B cell (primary cell): Measurements from ENCODE around the gene CBFB. TPM values are rescaled to one million over a fixed set of nuclear protein-coding genes. Genes with fewer than 3 reads are reported as not detected.
A peak's percentile ranks its signal among the peaks of the same experiment; 100 is the strongest.

ENCODE experiments used
- ATAC-seq: fragments of 200-7000 bp; cut with Tn5 transposase; one replicate; pipeline ENCODE4 v1.10.0; 2021; ENCODE audit warnings: low read depth, mild to moderate bottlenecking, moderate number of reproducible peaks, moderate library complexity
- CTCF ChIA-PET: fragments of 350-600 bp; sonication (Branson Sonifier 250); formaldehyde crosslinking; loops from one replicate; lab custom pipeline; 2021; ENCODE audit warnings: antibody characterized with exemption, inconsistent platforms; lab: Charles Lee
- POLR2A ChIA-PET: fragments of 350-600 bp; sonication (Branson Sonifier 250); formaldehyde crosslinking; loops from one replicate; lab custom pipeline; 2021; ENCODE audit warnings: antibody characterized with exemption; lab: Charles Lee
- DNase-seq: peaks from one replicate; pipeline ENCODE4 v3.0.0; 2013
- H2AFZ ChIP-seq: 2 replicates; pipeline ENCODE4 v1.6.1; 2012; ENCODE audit warnings: mild to moderate bottlenecking, low read depth, low read length; ENCODE audit not compliant: insufficient read depth, poor library complexity, severe bottlenecking
- H3K27ac ChIP-seq, 2 donors: 1 replicate in 1 of 2; 2 replicates in 1 of 2; pipeline ENCODE4 v1.5.1; 2012 to 2013; ENCODE audit warnings: low read length in 2 of 2, mild to moderate bottlenecking in 2 of 2, moderate library complexity in 1 of 2
- H3K27me3 ChIP-seq, 4 experiments: fragments of 200-600 bp in 1 of 4; sonication (generic) in 1 of 4; replicated peaks in 1 of 4; 1 replicate in 2 of 4; 2 replicates in 2 of 4; pipeline versions ENCODE4 v1.6.1 to v1.7.0; 2013 to 2016; ENCODE audit warnings: low read length in 3 of 4, mild to moderate bottlenecking in 2 of 4, mixed read lengths in 1 of 4, moderate library complexity in 1 of 4; ENCODE audit not compliant: insufficient read depth in 4 of 4, control insufficient read depth in 3 of 4; ENCODE audit errors: control extremely low read depth in 1 of 4
- H3K36me3 ChIP-seq, 2 experiments: replicated peaks in 1 of 2; 1 replicate in 1 of 2; 2 replicates in 1 of 2; pipeline versions ENCODE4 v1.6.1 to v1.7.1; 2013; ENCODE audit warnings: low read length in 1 of 2; ENCODE audit not compliant: insufficient read depth in 2 of 2, control insufficient read depth in 1 of 2; ENCODE audit errors: control extremely low read depth in 1 of 2, extremely low read depth in 1 of 2
- H3K4me1 ChIP-seq, 2 donors: fragments of 200-600 bp in 1 of 2; sonication (generic) in 1 of 2; 1 replicate in 1 of 2; 2 replicates in 1 of 2; pipeline versions ENCODE4 v1.5.1 to v1.6.1; 2013 to 2017; ENCODE audit warnings: low read length in 2 of 2; ENCODE audit not compliant: control insufficient read depth in 2 of 2, insufficient read depth in 2 of 2
- H3K4me2 ChIP-seq: replicated peaks from 2 replicates; pipeline ENCODE3; 2012; ENCODE audit warnings: mild to moderate bottlenecking, low read depth, low read length; ENCODE audit not compliant: poor library complexity, severe bottlenecking
- H3K4me3 ChIP-seq, 5 experiments: fragments of 200-600 bp in 1 of 5; sonication (generic) in 1 of 5; 1 replicate in 3 of 5; 2 replicates in 2 of 5; pipeline versions ENCODE4 v1.5.1 to v1.7.0; 2011 to 2016; ENCODE audit warnings: low read length in 4 of 5, mild to moderate bottlenecking in 4 of 5, low read depth in 2 of 5, control low read depth in 1 of 5, moderate library complexity in 1 of 5; ENCODE audit not compliant: insufficient read depth in 1 of 5; ENCODE audit errors: control extremely low read depth in 1 of 5, extremely low read depth in 1 of 5
- H3K79me2 ChIP-seq: fragments of 200-600 bp; sonication (generic); one replicate; pipeline ENCODE4 v1.6.0; 2016; ENCODE audit warnings: low read length; ENCODE audit not compliant: control insufficient read depth, insufficient read depth
- H3K9ac ChIP-seq: fragments of 200-600 bp; sonication (generic); 2 replicates; pipeline ENCODE4 v1.6.1; 2017; ENCODE audit warnings: mild to moderate bottlenecking, low read length, moderate library complexity
- H3K9me3 ChIP-seq, 3 donors: one replicate each; pipeline versions ENCODE4 v1.6.1 to v1.7.1; 2013; ENCODE audit warnings: low read length in 2 of 3; ENCODE audit not compliant: control insufficient read depth in 2 of 3, insufficient read depth in 1 of 3; ENCODE audit errors: control extremely low read depth in 1 of 3
- H4K20me1 ChIP-seq: 2 replicates; pipeline ENCODE4 v1.6.0; 2012; ENCODE audit warnings: mild to moderate bottlenecking, low read length; ENCODE audit not compliant: insufficient read depth, control insufficient read depth, poor library complexity, severe bottlenecking
- H3K27ac Mint-ChIP-seq: one replicate; pipeline ENCODE4 v1.8.0; 2021; ENCODE audit warnings: mixed read lengths
- H3K27me3 Mint-ChIP-seq: one replicate; pipeline ENCODE4 v1.8.0; 2021; ENCODE audit warnings: mixed read lengths
- H3K4me1 Mint-ChIP-seq: one replicate; pipeline ENCODE4 v1.8.0; 2021; ENCODE audit warnings: mixed read lengths
- H3K4me3 Mint-ChIP-seq: one replicate; pipeline ENCODE4 v1.8.0; 2021; ENCODE audit warnings: mixed read lengths
- H3K9me3 Mint-ChIP-seq: one replicate; pipeline ENCODE4 v1.8.0; 2022; ENCODE audit warnings: mixed read lengths; ENCODE audit not compliant: insufficient read depth
- CTCF ChIP-seq: fragments of 200-600 bp; IDR thresholded peaks from one replicate; pipeline ENCODE4 v1.8.0; 2022; ENCODE audit warnings: antibody characterized with exemption, mild to moderate bottlenecking
- EZH2 ChIP-seq: IDR thresholded peaks from 2 replicates; pipeline ENCODE4 v1.6.1; 2012; ENCODE audit warnings: borderline replicate concordance, low read depth, mild to moderate bottlenecking, moderate library complexity, low read length; ENCODE audit not compliant: insufficient read depth, poor library complexity, severe bottlenecking
- WGBS: methylation state at CpG from one replicate; pipeline ENCODE4 v1.1.5; 2013; ENCODE audit warnings: missing lambda C conversion rate; ENCODE audit not compliant: insufficient coverage; 5-methylcytosine and 5-hydroxymethylcytosine counted together
- intact Hi-C: fragments of 100-400 bp; cut with micrococcal nuclease; formaldehyde crosslinking; loops from one replicate; pipeline ENCODE4 v1.10.0; 2022
- polyA plus RNA-seq: library from polyadenylated mRNA; depleted of rRNA; stranded (reverse); fragments of >200 nt; gene quantifications from 2 replicates; pipeline ENCODE4 v1.2.3, GENCODE V29; 2012
- total RNA-seq, 2 donors: library from RNA; stranded (reverse); fragments of 120-200 nt in 1 of 2; gene quantifications; 1 replicate in 1 of 2; 2 replicates in 1 of 2; pipeline versions ENCODE4 v1.2.3 to v1.2.4, GENCODE V29; 2013 to 2022

The CBFB gene
- total and polyA plus RNA-seq, 2 donors (not counting 1 experiment from before 2014, with no cell fraction given), result 19.5 to 89.0 TPM

GRCh38 chr16:67014634-67015312 is 14.2 kb upstream of the CBFB start:
- H3K4me2 ChIP-seq, result peak overlapping the region; percentile 99
- H3K4me3 ChIP-seq, result peak overlapping the region in 3 of 5 experiments; percentile 51 to 57 (median 52)
- H4K20me1 ChIP-seq, result no peaks in the 10 kb centered on the region
- H2AFZ ChIP-seq, result peak overlapping the region; percentile 79
- DNase-seq (no peak), ATAC-seq (no peak)
- H3K4me3 Mint-ChIP-seq, result peak overlapping the region; percentile 91
- 68% methylated on average over 2 of the region's 6 CpGs for WGBS
- H3K79me2 ChIP-seq, result no peaks in the 10 kb centered on the region
- H3K36me3 ChIP-seq, result no peaks in the 10 kb centered on the region
- peaks cover 0 to 16% (median 7%) of the 10 kb centered on the region in 4 experiments for H3K27me3 ChIP-seq
- H3K4me1 ChIP-seq, result peaks cover 12 to 13% of the 10 kb centered on the region in 2 donors
- peak overlapping the region; percentile 68 for H3K9ac ChIP-seq
- peaks cover 2% of the 10 kb centered on the region for H3K4me1 Mint-ChIP-seq
- H3K27ac Mint-ChIP-seq, result no peak overlapping the region
- ChIA-PET CTCF (interaction anchor here (1.8 to 2.7 kb wide), 3 partner anchors 13 to 170 kb away, joined by 7 to 13 read pairs (median 10); partner anchors contain the start of gene CBFB), POLR2A (no interaction called here)
- no peaks in the 10 kb centered on the region for H3K9me3 Mint-ChIP-seq
- TF ChIP-seq EZH2 (no peak), CTCF (no peak)
- intact Hi-C loops, result loop anchor here (2.0 kb wide), 1 partner anchor 14 kb away; the partner anchor contains the start of gene CBFB
- peaks cover 6% of the 10 kb centered on the region for H3K27me3 Mint-ChIP-seq
- H3K9me3 ChIP-seq, result no peaks in the 10 kb centered on the region
- H3K27ac ChIP-seq, result no peak overlapping the region

- H4K20me1 ChIP-seq, result no peaks in the 10 kb centered on the region
- H3K79me2 ChIP-seq, result no peaks in the 10 kb centered on the region
- no peak overlapping the region for H3K27ac ChIP-seq
- CTCF ChIA-PET, result interaction anchor here (0.9 to 2.7 kb wide), 3 partner anchors 13 to 140 kb away, joined by 4 to 10 read pairs (median 6); partner anchors contain the start of gene CBFB
- H3K9ac ChIP-seq, result no peak overlapping the region
- peaks cover 12 to 13% of the 10 kb centered on the region in 2 donors for H3K4me1 ChIP-seq
- DNase-seq (no peak), ATAC-seq (no peak)
- intact Hi-C loops, result loop anchor here (2.0 kb wide), 1 partner anchor 13 kb away; the partner anchor contains the start of gene CBFB
- TF ChIP-seq CTCF, result no peak
- no peak for TF ChIP-seq EZH2
- POLR2A ChIA-PET, result interaction anchor here (0.7 kb wide), 2 partner anchors 19 to 144 kb away, joined by 4 to 5 read pairs; no protein-coding TSS in a partner anchor
- H3K36me3 ChIP-seq, result no peaks in the 10 kb centered on the region
- Mint-ChIP-seq H3K4me1 (peaks cover 2% of the 10 kb centered on the region), H3K27me3 (peaks cover 6% of the 10 kb centered on the region), H3K4me3 (peak overlapping the region; percentile 29), H3K9me3 (no peaks in the 10 kb centered on the region), H3K27ac (no peak overlapping the region)
- H3K4me3 ChIP-seq, result no peak overlapping the region
- no peak overlapping the region for H2AFZ ChIP-seq
- 96% methylated on average over 8 of the region's 9 CpGs for WGBS
- no peak overlapping the region for H3K4me2 ChIP-seq
- H3K27me3 ChIP-seq, result peaks cover 0 to 16% (median 7%) of the 10 kb centered on the region in 4 experiments
- no peaks in the 10 kb centered on the region for H3K9me3 ChIP-seq
These were observed 13.6 kb upstream of the CBFB start for GRCh38 chr16:67015313-67015731.
